BLaER1 treated with 17β-estradiol and CSF1 and Interleukin-3, amounts not matched to agents 10 nM and 100 nM (cell line): Measurements from ENCODE around the gene GATA5.
"Not testable (repeated sequence)": the region's sequence is repeated elsewhere in the genome, so short reads cannot be mapped to it uniquely, and the experiment has no call there.

Experiments used
- H3K27ac ChIP-seq, 11 experiments: shearing (Covaris generic); formaldehyde crosslinking; 2 replicates each; pipeline ENCODE4 v1.8.1; 2022
- H3K27me3 ChIP-seq, 11 experiments: shearing (Covaris generic); formaldehyde crosslinking; 2 replicates each; pipeline ENCODE4 v1.8.1; 2022
- H3K36me3 ChIP-seq, 11 experiments: shearing (Covaris generic); formaldehyde crosslinking; 2 replicates each; pipeline ENCODE4 v1.8.1; 2022
- H3K4me1 ChIP-seq, 10 experiments: shearing (Covaris generic); formaldehyde crosslinking; 2 replicates each; pipeline ENCODE4 v1.8.1; 2022
- H3K4me2 ChIP-seq, 11 experiments: shearing (Covaris generic); formaldehyde crosslinking; 2 replicates each; pipeline ENCODE4 v1.8.1; 2022
- H3K4me3 ChIP-seq, 10 experiments: shearing (Covaris generic); formaldehyde crosslinking; 2 replicates each; pipeline ENCODE4 v1.8.1; 2022
- H3K9ac ChIP-seq, 11 experiments: shearing (Covaris generic); formaldehyde crosslinking; 2 replicates each; pipeline ENCODE4 v1.8.1; 2022
- H3K9me3 ChIP-seq, 11 experiments: shearing (Covaris generic); formaldehyde crosslinking; replicated peaks in 1 of 11; 2 replicates each; pipeline ENCODE4 v1.8.1; 2022
- H4K20me1 ChIP-seq, 11 experiments: shearing (Covaris generic); formaldehyde crosslinking; 2 replicates each; pipeline ENCODE4 v1.8.1; 2022
- Cebpa-rat ChIP-seq, 11 experiments: shearing (Covaris generic); IDR thresholded peaks; 2 replicates each; pipeline ENCODE4 v1.8.1; 2022

The GATA5 gene

GRCh38 chr20:62494980-62495748 is 19.4 kb upstream of the GATA5 start:
- Histone ChIP-seq H3K27me3 (peaks cover 0 to 15% (median 6%) of the 10 kb centered on the region in 11 experiments; a peak in 12 of 22 replicates), H3K4me1 (peaks cover 38 to 71% (median 59%) of the 10 kb centered on the region in 10 experiments), H3K36me3 (no peaks in the 10 kb centered on the region), H3K27ac (peak overlapping the region in 8 of 11 experiments; percentile 41 to 70 (median 62); a peak in 16 of 22 replicates), H4K20me1 (peaks cover 0 to 8% (median 0%) of the 10 kb centered on the region in 11 experiments; a peak in 10 of 22 replicates), H3K9ac (peak overlapping the region in 8 of 11 experiments; percentile 16 to 70 (median 54); a peak in 14 of 22 replicates), H3K4me2 (peak overlapping the region; percentile 64 to 98 (median 91)), H3K4me3 (peak overlapping the region in 7 of 10 experiments; percentile 13 to 48 (median 21); a peak in 8 of 20 replicates), H3K9me3 (peaks cover 0 to 11% (median 8%) of the 10 kb centered on the region in 11 experiments; a peak in 13 of 22 replicates)
- no peak; a peak in 1 of 22 replicates for TF ChIP-seq Cebpa-rat (IDR thresholded peaks at IDR 0.05)

GRCh38 chr20:62494537-62494936 is 18.7 kb upstream of the GATA5 start:
- H4K20me1 ChIP-seq: peaks cover 0 to 8% (median 0%) of the 10 kb centered on the region in 11 experiments; a peak in 11 of 22 replicates
- no peaks in the 10 kb centered on the region for H3K36me3 ChIP-seq
- peak overlapping the region in 8 of 11 experiments; percentile 16 to 70 (median 54); a peak in 13 of 22 replicates for H3K9ac ChIP-seq
- peaks cover 34 to 71% (median 59%) of the 10 kb centered on the region in 10 experiments for H3K4me1 ChIP-seq
- peak overlapping the region in 7 of 10 experiments; percentile 13 to 48 (median 21); a peak in 6 of 20 replicates for H3K4me3 ChIP-seq
- peaks cover 0 to 12% (median 6%) of the 10 kb centered on the region in 11 experiments; a peak in 13 of 22 replicates for H3K27me3 ChIP-seq
- H3K4me2 ChIP-seq: peak overlapping the region; percentile 64 to 98 (median 91)
- peaks cover 0 to 11% (median 8%) of the 10 kb centered on the region in 11 experiments; a peak in 13 of 22 replicates for H3K9me3 ChIP-seq
- peak overlapping the region in 8 of 11 experiments; percentile 41 to 70 (median 62); a peak in 16 of 22 replicates for H3K27ac ChIP-seq
- TF ChIP-seq Cebpa-rat (IDR thresholded peaks at IDR 0.05): no peak

- peak overlapping the region in 5 of 11 experiments; percentile 51 to 70 (median 61); a peak in 6 of 22 replicates for H3K9ac ChIP-seq
- peak overlapping the region in 7 of 11 experiments; percentile 2 to 70 (median 52); a peak in 8 of 22 replicates for H3K27ac ChIP-seq
- peaks cover 29 to 72% (median 60%) of the 10 kb centered on the region in 10 experiments for H3K4me1 ChIP-seq
Observed at GRCh38 chr20:62493886-62494285, 18.1 kb upstream of the GATA5 start.

GRCh38 chr20:62493253-62493885 is 17.6 kb upstream of the GATA5 start:
- Histone ChIP-seq H3K27ac (peak overlapping the region in 4 of 11 experiments; percentile 33 to 70 (median 61); a peak in 5 of 22 replicates), H3K36me3 (no peaks in the 10 kb centered on the region), H3K9ac (peak overlapping the region in 2 of 11 experiments; percentile 61 to 70; a peak in 2 of 22 replicates), H3K4me3 (no peak overlapping the region), H3K4me2 (peak overlapping the region in 9 of 11 experiments; percentile 83 to 98 (median 92); a peak in 16 of 22 replicates), H4K20me1 (peaks cover 0 to 8% (median 3%) of the 10 kb centered on the region in 11 experiments; a peak in 11 of 22 replicates), H3K4me1 (peaks cover 29 to 72% (median 60%) of the 10 kb centered on the region in 10 experiments), H3K27me3 (peaks cover 9 to 18% (median 12%) of the 10 kb centered on the region in 11 experiments), H3K9me3 (peaks cover 0 to 11% (median 8%) of the 10 kb centered on the region in 11 experiments; a peak in 13 of 22 replicates)
- no peak for TF ChIP-seq Cebpa-rat (IDR thresholded peaks at IDR 0.05)

More at GRCh38 chr20:62493886-62494285, 18.1 kb upstream of the GATA5 start:
- TF ChIP-seq Cebpa-rat (IDR thresholded peaks at IDR 0.05): no peak
- H3K9me3 ChIP-seq: peaks cover 0 to 11% (median 8%) of the 10 kb centered on the region in 11 experiments; a peak in 13 of 22 replicates
- peaks cover 0 to 8% (median 0%) of the 10 kb centered on the region in 11 experiments; a peak in 11 of 22 replicates for H4K20me1 ChIP-seq
- peak overlapping the region; percentile 64 to 98 (median 91); a peak in 21 of 22 replicates for H3K4me2 ChIP-seq
- H3K36me3 ChIP-seq: no peaks in the 10 kb centered on the region
- peaks cover 4 to 13% (median 6%) of the 10 kb centered on the region in 11 experiments; a peak in 17 of 22 replicates for H3K27me3 ChIP-seq
- no peak overlapping the region for H3K4me3 ChIP-seq

- Histone ChIP-seq H4K20me1 (peaks cover 0 to 9% (median 5%) of the 10 kb centered on the region in 11 experiments; a peak in 12 of 22 replicates), H3K9me3 (peaks cover 0 to 11% (median 8%) of the 10 kb centered on the region in 11 experiments; a peak in 13 of 22 replicates), H3K4me3 (no peak overlapping the region), H3K9ac (peak overlapping the region in 2 of 11 experiments; percentile 5 to 10; a peak in 2 of 22 replicates), H3K4me2 (peak overlapping the region in 6 of 11 experiments; percentile 8 to 98 (median 88); a peak in 7 of 22 replicates), H3K27ac (no peak overlapping the region), H3K27me3 (peaks cover 16 to 25% (median 18%) of the 10 kb centered on the region in 11 experiments), H3K36me3 (no peaks in the 10 kb centered on the region), H3K4me1 (peaks cover 29 to 74% (median 60%) of the 10 kb centered on the region in 10 experiments)
- TF ChIP-seq Cebpa-rat (IDR thresholded peaks at IDR 0.05): no peak
Observed at GRCh38 chr20:62492711-62493110, 16.9 kb upstream of the GATA5 start.

GRCh38 chr20:62490783-62491182 is 15.0 kb upstream of the GATA5 start:
- not testable (repeated sequence) for H3K36me3 ChIP-seq, H3K4me3 ChIP-seq, H3K9ac ChIP-seq, H3K27ac ChIP-seq, H3K4me2 ChIP-seq
- Histone ChIP-seq H3K4me1 (peaks cover 17 to 67% (median 46%) of the 10 kb centered on the region in 10 experiments), H3K27me3 (peaks cover 30 to 40% (median 37%) of the 10 kb centered on the region in 11 experiments), H3K9me3 (peaks cover 0 to 11% (median 8%) of the 10 kb centered on the region in 11 experiments; a peak in 13 of 22 replicates), H4K20me1 (peaks cover 0 to 28% (median under 1%) of the 10 kb centered on the region in 11 experiments; a peak in 7 of 22 replicates)

- Histone ChIP-seq H3K27ac (no peak overlapping the region), H3K4me2 (peak overlapping the region; percentile 20 to 68 (median 58); a peak in 19 of 22 replicates)
- TF ChIP-seq Cebpa-rat (IDR thresholded peaks at IDR 0.05): no peak
Observed at GRCh38 chr20:62489932-62490263, 14.1 kb upstream of the GATA5 start.

More at GRCh38 chr20:62489932-62490263, 14.1 kb upstream of the GATA5 start:
- H4K20me1 ChIP-seq: peaks cover 0 to 36% (median 10%) of the 10 kb centered on the region in 11 experiments; a peak in 10 of 22 replicates
- H3K4me3 ChIP-seq: no peak overlapping the region
- H3K27me3 ChIP-seq: peaks cover 39 to 49% (median 46%) of the 10 kb centered on the region in 11 experiments
- H3K4me1 ChIP-seq: peaks cover 9 to 65% (median 37%) of the 10 kb centered on the region in 10 experiments
- H3K36me3 ChIP-seq: no peaks in the 10 kb centered on the region
- H3K9me3 ChIP-seq: peaks cover 0 to 11% (median 8%) of the 10 kb centered on the region in 11 experiments; a peak in 13 of 22 replicates
- H3K9ac ChIP-seq: peak overlapping the region in 1 of 11 experiments; percentile 5; a peak in 1 of 22 replicates
